ENCODE measurements around the gene DCDC2B.
"Not testable (repeated sequence)": the region's sequence is repeated elsewhere in the genome, so short reads cannot be mapped to it uniquely, and the experiment has no call there.

The DCDC2B gene

DNA sequence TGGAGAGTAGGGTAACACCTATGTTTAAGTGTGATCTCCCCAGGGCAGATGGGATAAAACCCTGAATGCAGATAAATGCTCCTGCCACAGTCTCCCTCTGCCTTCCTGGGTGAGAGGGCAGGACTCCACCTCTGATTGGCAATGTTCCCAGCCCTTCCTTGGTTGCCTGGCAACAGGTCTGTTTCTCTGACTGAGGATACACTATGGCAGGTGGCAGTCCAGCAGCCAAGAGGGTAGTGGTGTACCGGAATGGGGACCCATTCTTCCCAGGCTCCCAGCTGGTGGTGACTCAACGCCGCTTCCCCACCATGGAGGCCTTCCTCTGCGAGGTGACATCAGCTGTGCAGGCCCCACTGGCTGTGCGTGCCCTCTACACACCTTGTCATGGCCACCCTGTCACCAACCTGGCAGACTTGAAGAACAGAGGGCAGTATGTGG, at the start of gene DCDC2B:
Gene DCDC2B (plus strand): TSS at position 199 of the 438 bp plus-strand sequence. CDS start 5 bp downstream, at position 204.
- peak; percentile 95 to 97 for DNase-seq

DNA sequence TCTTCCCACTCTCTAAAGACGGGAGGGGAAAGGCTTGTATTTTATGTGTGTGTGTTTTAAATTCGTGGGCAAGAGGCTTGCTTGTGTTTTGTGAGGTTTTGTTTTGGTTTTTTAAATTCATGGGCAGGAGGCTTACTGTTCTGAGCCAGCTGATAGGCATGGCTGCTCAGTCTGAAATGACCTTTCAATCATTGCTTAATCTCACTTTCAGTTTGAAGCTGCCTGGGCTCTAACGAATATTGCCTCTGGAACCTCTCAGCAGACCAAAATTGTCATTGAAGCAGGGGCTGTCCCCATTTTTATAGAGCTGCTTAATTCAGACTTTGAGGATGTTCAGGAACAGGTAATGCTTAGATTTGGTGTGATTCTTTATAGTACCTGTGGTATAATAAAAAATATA, 49.7 kb upstream of the DCDC2B start:
- no peak for DNase-seq

DNA sequence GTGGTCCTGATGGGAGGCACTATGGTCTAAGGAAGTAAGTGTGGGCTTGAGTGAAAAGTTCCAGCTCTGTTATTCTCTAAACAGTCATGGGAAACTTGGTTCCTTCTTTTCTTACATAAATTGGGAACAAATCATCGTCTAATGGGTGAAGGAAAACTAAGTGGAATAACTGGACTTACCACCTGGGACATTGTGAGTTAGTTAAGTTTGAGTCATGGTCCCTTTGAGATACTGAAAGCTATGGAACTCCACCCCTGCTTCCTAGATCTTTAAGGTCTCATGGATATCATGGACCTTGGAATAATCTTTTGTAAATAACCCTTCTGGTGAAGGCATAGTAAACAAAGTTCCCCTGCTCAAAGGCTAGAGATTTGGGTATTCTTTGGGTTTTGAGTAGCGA, 45.5 kb upstream of the DCDC2B start:
- DNase-seq: no peak

DNA sequence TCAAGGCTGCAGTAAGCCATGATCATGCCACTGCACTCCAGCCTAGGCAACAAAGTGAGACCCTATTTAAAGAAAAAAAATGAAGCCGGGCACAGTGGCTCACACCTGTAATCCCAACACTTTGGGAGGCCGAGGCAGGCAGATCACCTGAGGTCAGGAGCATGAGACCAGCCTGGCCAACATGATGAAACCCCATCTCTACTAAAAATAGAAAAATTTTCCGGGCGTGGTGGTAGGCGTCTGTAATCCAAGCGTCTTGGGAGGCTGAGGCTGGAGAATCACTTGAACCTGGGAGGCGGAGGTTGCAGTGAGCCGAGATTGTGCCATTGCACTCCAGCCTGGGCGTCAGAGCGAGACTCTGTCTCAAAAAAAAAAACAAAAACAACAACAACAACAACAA, 43.3 kb upstream of the DCDC2B start:
- not testable (repeated sequence) for DNase-seq

DNA sequence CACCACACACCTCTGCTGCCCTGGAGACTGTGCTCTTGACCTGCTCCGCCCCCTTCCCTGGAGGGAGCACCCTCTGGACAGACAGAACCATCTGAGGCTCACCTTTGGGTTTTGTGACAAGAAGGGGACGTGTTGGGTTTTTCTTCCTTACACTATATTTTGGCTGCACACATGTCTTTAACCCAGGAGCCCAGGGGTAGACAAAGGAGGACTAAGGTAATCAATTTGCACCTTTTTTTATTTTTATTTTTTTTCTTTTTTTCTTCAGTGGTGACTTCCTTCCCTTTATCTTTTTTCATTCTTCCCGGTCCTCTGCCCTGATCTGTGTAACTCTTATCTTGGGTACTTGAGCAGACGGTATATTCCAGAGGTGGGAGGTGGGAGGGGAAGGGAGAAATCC, 37.9 kb upstream of the DCDC2B start:
- no peak for DNase-seq

DNA sequence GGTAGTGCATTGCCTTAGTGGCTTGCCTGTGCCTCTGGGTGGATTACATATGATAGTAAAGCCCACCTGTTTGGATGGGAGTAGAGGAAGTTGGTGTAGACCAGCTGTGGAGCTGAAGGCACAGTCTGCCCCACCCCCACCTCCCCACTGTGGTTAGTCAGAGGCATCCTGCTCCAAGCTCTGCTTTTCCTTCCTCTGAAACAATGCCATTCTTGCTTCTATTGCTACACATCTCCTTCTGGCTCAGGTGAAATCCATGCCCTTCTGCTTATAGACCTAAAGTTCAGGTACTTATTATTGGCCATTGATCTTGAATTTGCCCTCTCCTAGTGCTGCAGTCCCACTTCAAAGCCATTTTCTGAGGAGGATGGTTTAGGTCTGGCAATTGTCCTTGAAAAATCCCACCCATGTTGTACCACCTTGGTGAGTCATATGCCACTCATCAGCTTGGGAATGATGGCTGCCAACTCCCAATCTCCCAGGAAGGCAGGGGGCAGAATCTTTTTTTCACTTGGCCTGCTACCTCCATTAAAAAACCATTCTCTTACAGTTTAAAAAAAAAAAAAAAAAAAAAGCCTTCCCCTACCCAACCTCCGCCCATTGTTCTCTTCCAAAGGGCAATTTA, 36.2 kb upstream of the DCDC2B start:
- DNase-seq: no peak

DNA sequence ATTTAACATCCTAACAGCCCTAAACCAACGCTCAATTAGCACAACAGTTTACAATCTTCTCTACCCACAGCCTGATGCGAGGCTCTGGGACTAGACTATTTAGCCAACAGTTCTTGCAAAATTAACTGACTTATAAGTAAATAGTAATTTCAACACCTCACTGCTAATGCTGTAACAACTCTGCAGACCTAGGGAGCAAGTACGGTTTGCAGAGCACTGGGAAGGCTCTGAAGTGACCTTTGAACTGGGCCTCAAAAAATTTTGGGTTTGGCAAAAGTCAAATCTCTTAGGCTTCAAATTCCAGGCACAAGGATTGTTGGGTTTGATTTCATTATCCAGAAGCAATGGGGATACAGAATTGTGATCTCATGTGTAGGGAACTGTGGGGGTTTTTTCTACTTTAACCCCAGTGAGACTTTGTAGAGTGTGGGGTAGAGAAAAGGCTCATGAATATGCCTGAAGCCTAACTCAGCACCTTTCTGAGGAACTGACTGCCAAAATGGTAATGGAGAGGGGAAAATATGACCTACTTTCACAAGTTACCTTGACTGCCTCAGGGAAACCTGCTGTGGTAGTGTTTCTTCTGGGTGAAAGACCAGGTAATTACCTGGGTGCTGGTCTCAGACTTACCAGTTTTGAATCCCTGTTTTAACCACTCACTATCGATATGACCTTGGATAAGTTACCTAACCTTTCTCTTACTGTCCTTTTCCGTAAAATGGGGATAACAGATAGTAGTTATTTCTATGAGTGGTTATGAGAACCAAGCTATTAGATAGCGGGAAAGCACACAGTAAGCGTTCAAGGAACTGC, 30.3 kb upstream of the DCDC2B start:
- peak in 1 of 2 experiments; percentile 54 for DNase-seq

DNA sequence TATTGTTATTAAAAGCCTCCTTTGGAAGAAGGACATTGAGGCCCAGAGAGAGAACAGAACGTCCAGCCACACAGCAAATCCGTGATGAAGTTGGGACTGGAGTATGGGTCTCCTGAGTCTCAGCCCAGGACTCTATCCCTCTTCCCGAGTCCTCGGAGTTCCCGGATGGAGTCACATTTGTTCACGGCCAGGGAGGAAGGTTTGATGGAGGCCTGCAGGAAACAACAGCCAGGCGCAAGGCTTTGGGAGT, 29.8 kb upstream of the DCDC2B start:
- peak in 1 of 2 experiments; percentile 64 for DNase-seq

DNA sequence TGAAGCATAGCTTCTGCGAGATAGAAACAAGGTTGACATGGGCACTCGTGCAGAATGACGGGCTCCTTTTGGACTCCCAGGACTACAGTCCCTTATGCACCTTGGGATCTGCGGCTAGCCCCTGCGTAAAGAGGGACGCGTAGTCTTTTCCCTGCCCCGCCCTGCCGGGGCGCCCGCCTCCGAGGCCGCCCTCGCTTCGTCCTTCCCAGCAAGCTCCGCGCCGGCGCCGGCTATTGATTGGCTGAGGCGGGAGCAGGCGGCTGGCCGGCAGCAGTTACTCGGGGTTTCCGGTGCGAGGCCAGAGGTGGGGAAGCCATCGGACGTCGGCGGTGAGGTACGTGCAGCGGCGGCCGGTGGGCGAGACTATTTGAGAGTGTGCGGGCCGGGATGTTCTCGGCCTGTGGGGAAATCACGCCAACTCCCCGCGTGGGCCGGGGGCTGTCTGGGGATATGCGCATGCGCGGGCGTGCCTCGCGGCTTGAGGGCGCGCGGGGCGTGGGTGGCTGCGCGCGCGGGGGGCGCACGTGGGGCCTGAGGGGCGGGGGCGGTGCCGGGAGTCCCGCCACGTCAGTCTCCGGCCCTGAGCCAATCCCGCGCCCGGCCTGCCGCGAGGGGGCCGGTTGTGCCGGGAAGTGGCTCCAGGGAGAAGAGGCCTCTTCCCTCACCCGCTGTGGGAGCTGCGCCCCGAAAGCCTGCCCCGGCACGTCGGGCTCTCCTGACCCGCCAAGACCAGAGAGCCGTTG, 29.3 kb upstream of the DCDC2B start, which contains the start of gene TXLNA:
Gene TXLNA (plus strand): TSS at position 233 of the 743 bp plus-strand sequence. CDS start 671 bp downstream, outside the sequence.
- DNase-seq: peak; percentile 93 to 97

DNA sequence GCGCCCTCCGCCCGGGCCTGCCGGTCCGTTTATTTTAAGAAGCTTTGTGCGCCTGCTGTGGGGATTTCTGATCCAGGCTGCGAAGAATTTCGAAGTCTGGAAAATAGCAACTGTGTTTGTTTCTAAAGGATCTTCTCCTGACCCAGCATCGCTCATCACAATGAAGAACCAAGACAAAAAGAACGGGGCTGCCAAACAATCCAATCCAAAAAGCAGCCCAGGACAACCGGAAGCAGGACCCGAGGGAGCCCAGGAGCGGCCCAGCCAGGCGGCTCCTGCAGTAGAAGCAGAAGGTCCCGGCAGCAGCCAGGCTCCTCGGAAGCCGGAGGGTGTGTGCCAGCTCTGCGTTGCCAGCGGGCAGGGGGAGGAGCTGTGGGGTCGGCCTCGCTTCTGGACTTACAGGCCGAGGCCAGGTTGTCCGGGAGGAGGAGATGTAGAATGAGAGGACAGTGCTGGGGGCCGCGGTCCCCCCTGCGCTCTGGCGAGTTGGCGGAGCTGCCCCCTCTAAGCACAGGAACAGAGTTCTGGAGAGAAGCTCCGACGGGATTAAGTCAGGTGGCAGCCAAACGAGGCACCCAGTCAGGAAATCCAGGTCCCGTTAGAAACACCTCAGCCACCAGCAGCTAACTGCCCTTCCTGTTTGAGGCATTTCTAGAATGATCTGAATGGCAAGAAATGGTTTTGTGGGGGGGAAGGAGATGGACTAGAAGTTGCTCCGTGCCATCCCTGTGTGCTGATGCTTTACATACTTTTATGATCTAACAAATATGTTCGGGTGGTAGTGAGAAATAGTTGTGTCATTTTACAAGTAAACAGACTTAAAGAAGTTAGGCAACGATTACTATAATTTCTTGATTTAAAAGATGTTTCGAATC, 28.5 kb upstream of the DCDC2B start:
- DNase-seq: peak; percentile 30 to 46

DNA sequence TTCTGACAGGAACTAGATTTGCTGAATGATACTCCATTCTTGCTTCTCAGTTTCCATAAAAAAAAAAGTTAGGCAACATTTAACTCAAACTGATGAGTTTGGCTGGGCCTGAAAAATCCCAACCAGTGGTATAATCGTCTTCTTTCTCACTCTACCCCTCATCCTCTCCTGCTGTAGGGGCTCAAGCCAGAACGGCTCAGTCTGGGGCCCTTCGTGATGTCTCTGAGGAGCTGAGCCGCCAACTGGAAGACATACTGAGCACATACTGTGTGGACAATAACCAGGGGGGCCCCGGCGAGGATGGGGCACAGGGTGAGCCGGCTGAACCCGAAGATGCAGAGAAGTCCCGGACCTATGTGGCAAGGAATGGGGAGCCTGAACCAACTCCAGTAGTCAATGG, 27.8 kb upstream of the DCDC2B start:
- no peak for DNase-seq

DNA sequence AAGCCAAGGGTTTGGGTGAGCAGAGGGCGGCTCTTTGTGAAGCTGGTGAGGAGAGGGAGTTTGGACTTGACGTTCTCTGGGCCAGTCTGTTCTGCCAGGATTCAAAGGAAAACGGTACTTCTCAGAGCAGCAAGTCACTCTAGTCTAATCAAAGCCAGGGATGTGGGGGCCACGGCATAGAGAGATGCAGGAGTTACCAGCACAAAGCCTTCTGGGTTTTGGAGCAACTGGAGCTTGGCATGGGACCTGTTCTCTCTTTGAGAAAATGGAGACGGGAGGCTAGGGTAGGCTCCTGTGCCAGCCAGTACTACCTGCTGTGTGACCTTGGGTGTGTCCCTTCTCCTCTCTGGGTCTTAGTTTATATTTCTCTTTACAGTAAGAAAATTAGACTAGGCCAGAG, 27.3 kb upstream of the DCDC2B start:
- no peak for DNase-seq

DNA sequence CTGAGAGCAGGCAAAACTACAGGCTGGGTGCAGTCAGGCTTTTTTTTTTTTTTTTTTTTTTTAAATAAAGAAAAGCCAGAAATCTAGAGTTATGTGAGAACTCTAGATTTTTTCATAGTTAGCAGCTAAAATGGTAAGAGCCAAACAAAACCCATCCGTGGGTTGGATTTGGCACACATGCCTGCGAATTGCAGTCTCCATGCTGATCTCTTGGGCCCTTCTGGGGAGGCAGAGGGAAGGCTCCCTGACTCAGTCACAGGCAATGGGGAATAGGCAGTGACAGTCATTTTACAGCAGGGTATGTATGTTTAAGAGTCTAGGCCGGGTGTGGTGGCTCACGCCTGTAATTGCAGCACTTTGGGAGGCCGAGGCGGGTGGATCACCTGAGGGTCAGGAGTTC, 26.8 kb upstream of the DCDC2B start:
- no peak for DNase-seq

DNA sequence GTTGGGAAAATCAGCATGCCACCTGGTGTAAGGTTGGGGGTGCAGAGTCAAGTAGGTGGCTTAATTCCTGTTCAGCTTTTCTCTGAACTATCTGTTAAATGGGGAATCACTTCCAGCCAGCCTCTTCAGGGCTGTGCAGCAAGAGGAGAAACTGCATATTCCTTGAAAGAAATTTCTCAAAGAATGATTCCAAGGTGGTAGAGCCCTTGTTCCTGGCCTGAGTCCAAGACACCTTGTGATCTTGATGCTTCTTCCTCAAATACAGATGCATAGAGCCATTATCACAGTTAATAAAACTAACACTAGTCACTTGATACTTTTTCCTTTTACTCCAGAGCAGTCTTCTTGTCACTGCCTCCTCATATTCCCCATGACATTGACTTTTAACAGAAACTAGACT, 24.2 kb upstream of the DCDC2B start:
- no peak for DNase-seq

DNA sequence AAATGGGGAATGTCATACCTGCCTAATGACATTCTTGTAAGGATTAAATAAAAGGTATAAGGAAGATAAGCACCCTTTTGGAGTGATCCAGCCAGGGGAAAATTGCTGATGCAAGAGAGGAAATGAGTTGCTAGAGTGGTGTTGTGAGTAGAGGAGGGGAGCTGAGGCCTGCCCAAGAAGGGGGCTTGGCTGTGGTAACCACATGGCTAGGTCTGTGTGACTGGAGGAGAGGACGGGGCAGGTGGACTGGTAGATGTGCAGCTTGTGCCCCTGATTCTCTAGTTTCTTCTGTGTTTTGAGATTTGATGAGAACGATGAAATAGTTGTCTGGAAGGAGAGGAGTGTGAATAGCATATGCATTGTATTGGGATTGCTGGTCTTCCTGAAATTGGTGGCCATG, 22.8 kb upstream of the DCDC2B start:
- DNase-seq: no peak

DNA sequence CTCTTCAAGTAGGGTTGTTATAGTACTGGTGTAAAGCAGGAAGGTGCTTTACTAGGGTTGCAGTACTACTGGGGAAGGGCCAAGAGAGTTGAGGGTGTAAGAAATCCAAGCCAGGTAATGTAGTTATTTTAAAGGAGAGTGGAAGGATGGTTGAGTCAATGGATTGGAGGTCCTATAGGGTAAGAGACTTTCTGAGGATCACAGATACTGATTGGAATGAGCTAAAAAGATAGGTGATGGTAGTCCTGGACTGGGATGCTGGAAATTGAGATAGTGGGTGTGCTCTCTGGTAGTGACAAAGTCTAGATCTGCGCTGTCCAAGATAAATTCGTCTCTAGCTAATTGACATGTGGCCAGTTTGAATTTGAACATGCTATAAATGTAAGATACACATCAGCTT, 22.4 kb upstream of the DCDC2B start:
- no peak for DNase-seq

DNA sequence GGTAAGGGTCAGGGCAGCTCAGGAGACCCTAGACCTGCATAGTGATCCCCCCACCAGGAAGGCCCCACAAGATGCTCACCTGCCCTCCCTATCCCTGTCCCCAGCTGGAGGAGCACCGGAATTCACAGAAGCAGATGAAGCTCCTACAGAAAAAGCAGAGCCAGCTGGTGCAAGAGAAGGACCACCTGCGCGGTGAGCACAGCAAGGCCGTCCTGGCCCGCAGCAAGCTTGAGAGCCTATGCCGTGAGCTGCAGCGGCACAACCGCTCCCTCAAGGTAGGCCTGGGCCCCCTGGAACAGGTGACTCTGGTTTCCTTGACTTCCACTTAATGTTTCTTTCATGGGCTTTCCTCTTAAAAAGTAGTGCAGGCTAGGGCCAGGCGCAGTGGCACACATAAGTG, 21.0 kb upstream of the DCDC2B start:
- DNase-seq: no peak

DNA sequence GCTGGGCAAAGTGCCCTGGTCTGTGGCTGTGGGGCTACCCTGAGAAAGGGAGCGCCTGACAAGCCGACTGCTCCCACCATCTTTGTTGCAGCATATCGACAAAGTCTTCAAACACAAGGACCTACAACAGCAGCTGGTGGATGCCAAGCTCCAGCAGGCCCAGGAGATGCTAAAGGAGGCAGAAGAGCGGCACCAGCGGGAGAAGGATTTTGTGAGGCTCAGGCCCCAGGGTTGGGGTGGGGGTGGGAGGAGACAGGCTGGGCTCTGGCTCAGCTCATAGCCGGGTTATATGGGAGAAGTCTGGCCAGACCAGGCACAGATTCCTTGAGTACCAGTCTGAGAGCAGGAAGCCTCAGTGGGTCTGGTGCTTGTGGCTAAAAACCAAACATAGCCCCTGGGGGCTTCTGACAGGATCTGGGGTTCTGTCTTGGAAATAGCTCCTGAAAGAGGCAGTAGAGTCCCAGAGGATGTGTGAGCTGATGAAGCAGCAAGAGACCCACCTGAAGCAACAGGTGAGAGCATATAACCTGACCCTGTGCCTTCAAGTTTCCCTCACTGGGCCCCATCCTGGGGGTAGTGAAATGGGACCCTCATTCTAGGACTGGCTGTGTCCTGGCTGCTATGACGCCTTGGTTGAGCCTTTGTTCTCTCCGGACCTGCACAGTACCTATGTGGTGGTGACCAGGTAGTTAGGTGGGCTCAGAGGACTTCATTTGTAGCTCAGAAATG, 16.5 kb upstream of the DCDC2B start:
- DNase-seq: no peak

DNA sequence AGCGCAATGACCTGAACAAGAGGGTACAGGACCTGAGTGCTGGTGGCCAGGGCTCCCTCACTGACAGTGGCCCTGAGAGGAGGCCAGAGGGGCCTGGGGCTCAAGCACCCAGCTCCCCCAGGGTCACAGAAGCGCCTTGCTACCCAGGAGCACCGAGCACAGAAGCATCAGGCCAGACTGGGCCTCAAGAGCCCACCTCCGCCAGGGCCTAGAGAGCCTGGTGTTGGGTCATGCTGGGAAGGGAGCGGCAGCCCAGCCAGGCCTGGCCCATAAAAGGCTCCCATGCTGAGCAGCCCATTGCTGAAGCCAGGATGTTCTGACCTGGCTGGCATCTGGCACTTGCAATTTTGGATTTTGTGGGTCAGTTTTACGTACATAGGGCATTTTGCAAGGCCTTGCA, 13.9 kb upstream of the DCDC2B start:
- DNase-seq: no peak

DNA sequence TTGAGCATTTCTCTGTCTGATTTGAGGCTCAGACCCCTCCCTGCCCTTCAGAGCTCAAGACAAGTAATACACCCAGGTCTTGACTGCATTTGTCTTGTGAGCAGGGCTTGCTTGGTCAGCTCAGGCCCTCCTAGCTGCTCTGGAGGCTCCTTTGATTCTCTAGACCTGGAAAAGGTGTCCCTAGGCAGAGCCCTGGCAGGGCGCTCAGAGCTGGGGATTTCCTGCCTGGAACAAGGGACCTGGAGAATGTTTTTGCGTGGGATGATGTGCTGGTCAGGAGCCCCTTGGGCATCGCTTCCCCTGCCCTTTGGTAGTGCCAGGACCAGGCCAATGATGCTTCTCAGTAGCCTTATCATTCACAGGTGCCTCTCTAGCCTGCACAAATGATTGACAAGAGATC, 13.4 kb upstream of the DCDC2B start:
- no peak for DNase-seq

DNA sequence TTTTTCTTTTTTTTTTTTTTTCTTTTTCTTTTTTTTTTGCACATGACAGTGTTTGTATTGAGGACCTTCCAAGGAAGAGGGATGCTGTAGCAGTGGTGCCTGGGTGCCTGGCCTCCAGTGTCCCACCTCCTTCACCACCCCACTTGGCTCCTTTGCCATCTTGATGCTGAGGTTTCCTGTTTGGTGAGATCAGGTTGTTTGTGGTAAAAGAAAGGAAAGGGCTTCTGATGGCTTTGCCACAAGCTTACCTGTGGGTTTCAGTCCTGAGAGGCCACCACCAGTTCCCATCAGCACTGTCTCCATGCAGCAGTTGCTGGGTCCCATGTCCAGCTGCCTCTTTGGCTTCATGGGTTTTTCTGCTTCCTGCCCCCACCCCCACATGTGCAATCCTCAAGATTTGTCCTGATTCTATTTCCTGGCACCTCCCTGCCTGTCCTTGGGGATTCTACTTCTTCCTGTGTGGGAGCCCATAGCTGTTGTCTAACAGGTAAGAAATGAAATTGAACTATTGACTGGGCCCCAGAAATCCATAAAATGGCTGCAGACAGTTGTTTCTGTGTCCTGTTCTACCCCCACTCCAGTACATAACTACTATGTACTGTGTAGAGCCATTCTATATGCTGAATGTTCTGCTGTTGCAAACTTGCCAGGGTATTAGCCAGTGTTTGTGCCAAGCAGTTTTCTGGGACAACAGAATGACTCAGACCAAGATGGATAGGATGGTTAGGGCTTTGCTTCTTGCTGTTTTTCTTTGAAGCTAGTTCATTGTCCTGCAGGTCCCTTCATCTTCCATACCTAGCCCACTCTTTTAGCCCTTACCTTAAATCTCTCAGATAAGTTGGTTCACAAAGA, 12.7 kb upstream of the DCDC2B start:
- no peak for DNase-seq
